Karpas-422 (cell line): ENCODE measurements around the gene RAPGEF5. TPM values are rescaled to one million over a fixed set of nuclear protein-coding genes. Genes with fewer than 3 reads are reported as not detected.

Source experiments
- DNase-seq: peaks from one replicate; pipeline ENCODE4 v3.0.0-alpha.2; 2015
- H2AFZ ChIP-seq: fragments of 200-600 bp; sonication (generic); 2 replicates; pipeline ENCODE4 v1.6.1; 2014; ENCODE audit warnings: antibody characterized with exemption, low read length, mixed read lengths
- H3K27ac ChIP-seq: fragments of 200-600 bp; sonication (generic); 2 replicates; pipeline ENCODE4 v1.5.1; 2014; ENCODE audit warnings: mild to moderate bottlenecking, low read length, moderate library complexity
- H3K27me3 ChIP-seq: fragments of 200-600 bp; sonication (generic); 2 replicates; pipeline ENCODE4 v1.6.1; 2014; ENCODE audit warnings: low read length, mixed read lengths
- H3K36me3 ChIP-seq: fragments of 200-600 bp; sonication (generic); 2 replicates; pipeline ENCODE4 v1.6.1; 2014; ENCODE audit warnings: low read length, mixed read lengths; ENCODE audit not compliant: insufficient read depth
- H3K4me1 ChIP-seq: fragments of 200-600 bp; sonication (generic); 2 replicates; pipeline ENCODE4 v1.6.1; 2014; ENCODE audit warnings: mild to moderate bottlenecking, low read length, mixed read lengths
- H3K4me2 ChIP-seq: fragments of 200-600 bp; sonication (generic); 2 replicates; pipeline ENCODE4 v1.6.1; 2014; ENCODE audit warnings: low read length, low read depth, mild to moderate bottlenecking; ENCODE audit not compliant: poor library complexity, severe bottlenecking
- H3K4me3 ChIP-seq: fragments of 200-600 bp; sonication (generic); 2 replicates; pipeline ENCODE4 v1.5.1; 2014; ENCODE audit warnings: mild to moderate bottlenecking, antibody characterized with exemption, low read length, mixed read lengths
- H3K79me2 ChIP-seq: fragments of 200-600 bp; sonication (generic); 2 replicates; pipeline ENCODE4 v1.6.1; 2014; ENCODE audit warnings: mild to moderate bottlenecking, low read length, mixed read lengths
- H3K9ac ChIP-seq: fragments of 200-600 bp; sonication (generic); 2 replicates; pipeline ENCODE4 v1.6.0; 2014; ENCODE audit warnings: low read length
- H3K9me2 ChIP-seq: fragments of 200-600 bp; sonication (generic), shearing (Covaris generic); replicated peaks from 2 replicates; pipeline ENCODE4 v1.6.0; 2014; ENCODE audit warnings: mild to moderate bottlenecking, low read length, moderate library complexity; ENCODE audit not compliant: insufficient read depth
- H3K9me3 ChIP-seq: fragments of 300-700, 200-600 bp; sonication (generic); 2 replicates; pipeline ENCODE4 v1.6.1; 2014; ENCODE audit warnings: low read length, mixed read lengths
- H4K20me1 ChIP-seq: fragments of 200-600 bp; sonication (generic); 2 replicates; pipeline ENCODE4 v1.6.1; 2014; ENCODE audit warnings: mild to moderate bottlenecking, antibody characterized with exemption, low read length, low read depth; ENCODE audit not compliant: insufficient read depth
- total RNA-seq: library from RNA; depleted of rRNA; stranded (reverse); fragments of >200 nt; shearing (Covaris generic); gene quantifications from 2 replicates; pipeline ENCODE4 v1.2.3, GENCODE V29; 2014; ENCODE audit warnings: low replicate concordance

The RAPGEF5 gene
- total RNA-seq, 1 experiment from 2014 or later = 81.6 TPM

DNA sequence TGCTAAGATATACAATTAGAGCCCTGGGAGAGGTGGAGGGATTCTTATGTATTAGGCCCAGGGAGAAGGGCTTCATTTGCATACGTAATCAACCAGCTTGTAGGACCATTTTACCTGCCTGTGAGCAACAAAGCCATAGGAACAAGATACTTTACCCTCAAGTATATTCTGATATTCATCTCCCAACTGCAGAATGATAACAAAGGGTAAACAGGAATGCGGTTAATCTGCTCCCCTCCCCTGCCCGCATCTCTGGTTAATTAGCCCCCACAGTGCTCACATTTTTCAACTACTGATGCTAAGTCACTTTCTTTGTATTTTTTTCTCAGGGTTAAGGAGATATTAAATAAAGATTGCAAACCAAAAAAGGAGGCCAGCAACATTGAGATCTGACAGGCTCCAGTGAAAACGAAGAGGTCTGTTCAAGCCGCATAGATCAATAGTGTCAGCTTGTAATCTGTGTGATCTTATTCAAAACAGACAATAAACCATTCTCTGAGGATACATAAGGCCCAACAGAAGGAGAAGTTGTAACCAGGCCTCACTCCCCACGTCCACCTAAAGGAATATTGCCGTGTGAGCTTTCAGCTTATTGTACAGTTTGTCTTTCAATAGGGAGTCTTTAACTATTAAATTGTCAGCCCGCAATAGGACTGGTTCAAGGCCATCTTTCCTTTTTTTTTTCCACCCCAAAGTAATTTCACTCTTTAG, 203.4 kb downstream of the RAPGEF5 start:
- no peaks in the 10 kb centered on the region for H3K9me3 ChIP-seq
- no peaks in the 10 kb centered on the region for H3K9me2 ChIP-seq
- H3K4me1 ChIP-seq = no peaks in the 10 kb centered on the region
- H4K20me1 ChIP-seq = no peaks in the 10 kb centered on the region
- no peaks in the 10 kb centered on the region for H3K79me2 ChIP-seq
- peaks cover 60% of the 10 kb centered on the region; the same call in 1 of the 2 replicates for H3K36me3 ChIP-seq
- DNase-seq = no peak
- no peak overlapping the region for H3K4me3 ChIP-seq
- no peaks in the 10 kb centered on the region for H3K27me3 ChIP-seq
- H3K4me2 ChIP-seq = no peak overlapping the region
- no peak overlapping the region for H2AFZ ChIP-seq
- no peak overlapping the region for H3K27ac ChIP-seq
- H3K9ac ChIP-seq = no peak overlapping the region

DNA sequence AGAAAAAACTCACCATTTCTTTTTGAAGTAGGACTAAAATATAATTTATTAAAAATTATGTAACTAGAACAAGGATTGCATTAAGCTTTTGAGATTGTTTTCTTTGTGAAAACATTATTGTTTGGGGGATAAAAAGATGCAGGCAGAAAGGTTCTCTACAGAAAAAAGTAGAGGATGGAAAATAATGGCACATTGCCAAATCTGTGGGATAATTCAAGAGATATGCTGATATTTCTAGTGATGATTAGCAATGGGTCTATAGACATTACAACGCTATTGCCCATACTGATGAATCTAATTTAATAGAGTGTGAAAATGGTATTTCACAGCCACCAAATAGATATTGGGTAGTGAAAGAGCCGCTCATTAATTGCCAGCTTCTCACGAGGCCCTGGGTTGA, 204.3 kb downstream of the RAPGEF5 start:
- Histone ChIP-seq H3K4me1 (no peaks in the 10 kb centered on the region), H3K4me2 (no peak overlapping the region), H2AFZ (no peak overlapping the region), H3K4me3 (no peak overlapping the region), H3K27ac (no peak overlapping the region), H3K9me2 (no peaks in the 10 kb centered on the region), H3K27me3 (no peaks in the 10 kb centered on the region), H3K79me2 (no peaks in the 10 kb centered on the region), H3K36me3 (peaks cover 57% of the 10 kb centered on the region; the same call in 1 of the 2 replicates), H3K9me3 (no peaks in the 10 kb centered on the region), H4K20me1 (no peaks in the 10 kb centered on the region), H3K9ac (no peak overlapping the region)
- DNase-seq = no peak

DNA sequence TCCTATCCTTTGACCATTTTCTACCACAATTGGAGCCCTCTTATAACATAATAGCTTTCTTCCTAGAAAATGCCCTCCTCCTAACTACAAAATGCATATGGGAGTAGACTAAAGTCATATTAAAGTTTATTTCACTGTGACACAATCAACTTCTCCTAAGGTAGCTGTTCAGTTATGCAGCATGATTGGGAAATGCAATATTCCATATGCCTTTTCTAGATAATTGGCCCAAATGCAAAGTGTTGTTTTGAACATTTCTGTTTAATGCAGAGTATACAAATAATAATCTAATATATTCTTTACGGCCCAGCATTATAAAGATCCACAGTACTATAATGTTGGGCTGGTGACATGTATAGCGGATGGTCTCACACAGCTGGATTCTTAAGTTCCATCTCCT, 205.1 kb downstream of the RAPGEF5 start:
- no peaks in the 10 kb centered on the region for H4K20me1 ChIP-seq
- H3K9me2 ChIP-seq = no peaks in the 10 kb centered on the region
- H3K79me2 ChIP-seq = no peaks in the 10 kb centered on the region
- H3K36me3 ChIP-seq = peaks cover 56% of the 10 kb centered on the region; the same call in 1 of the 2 replicates
- H3K27me3 ChIP-seq = no peaks in the 10 kb centered on the region
- no peak overlapping the region for H2AFZ ChIP-seq
- no peaks in the 10 kb centered on the region for H3K4me1 ChIP-seq
- H3K9me3 ChIP-seq = no peaks in the 10 kb centered on the region
- H3K4me2 ChIP-seq = no peak overlapping the region
- H3K27ac ChIP-seq = no peak overlapping the region
- DNase-seq = no peak
- H3K4me3 ChIP-seq = no peak overlapping the region
- no peak overlapping the region for H3K9ac ChIP-seq

DNA sequence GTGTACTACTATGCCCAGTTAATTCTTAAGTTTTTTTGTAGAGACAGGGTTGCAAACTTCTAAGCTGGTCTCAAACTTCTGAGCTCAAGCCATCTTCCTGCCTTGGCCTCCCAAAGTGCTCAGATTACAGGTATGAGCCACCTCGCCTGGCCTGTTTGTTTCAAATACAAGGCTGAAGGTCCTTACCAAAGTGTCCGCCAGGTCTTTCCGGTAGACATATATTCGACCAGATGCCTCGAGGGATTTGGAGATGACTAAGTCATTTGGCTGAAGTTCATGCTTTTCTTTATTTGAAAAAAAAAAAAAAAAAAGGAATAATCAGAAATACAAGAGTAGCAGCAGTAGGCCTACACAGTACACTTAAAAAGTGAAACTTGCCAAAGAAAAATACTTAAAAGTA, 206.7 kb downstream of the RAPGEF5 start:
- Histone ChIP-seq H3K36me3 (peaks cover 47% of the 10 kb centered on the region; the same call in 1 of the 2 replicates), H3K27me3 (no peaks in the 10 kb centered on the region), H3K27ac (no peak overlapping the region), H3K9ac (no peak overlapping the region), H3K4me3 (no peak overlapping the region), H3K9me3 (no peaks in the 10 kb centered on the region), H2AFZ (no peak overlapping the region), H3K4me1 (no peaks in the 10 kb centered on the region), H3K9me2 (no peaks in the 10 kb centered on the region), H3K4me2 (no peak overlapping the region), H4K20me1 (no peaks in the 10 kb centered on the region), H3K79me2 (no peaks in the 10 kb centered on the region)
- DNase-seq = no peak

DNA sequence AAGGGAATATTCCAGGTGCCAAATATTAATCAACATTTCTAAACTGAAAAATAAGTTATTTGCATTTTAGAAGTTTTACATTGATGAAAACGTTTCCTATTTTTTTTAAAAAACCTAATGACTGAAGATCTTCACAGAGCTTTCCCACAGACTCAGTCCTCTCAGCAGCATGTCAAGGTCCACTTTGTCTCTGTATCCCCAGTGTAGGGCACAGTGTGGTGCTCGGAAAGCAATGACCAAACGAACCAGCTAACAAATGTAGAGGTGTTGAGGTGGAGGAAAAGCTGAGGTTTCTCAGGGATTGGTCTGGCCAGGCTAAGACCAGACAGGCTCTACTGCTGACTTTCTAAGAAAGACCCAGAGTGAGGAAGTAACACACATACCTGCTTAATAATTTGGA, 209.1 kb downstream of the RAPGEF5 start:
- peaks cover 49% of the 10 kb centered on the region; the same call in 1 of the 2 replicates for H3K36me3 ChIP-seq
- H3K27ac ChIP-seq = no peak overlapping the region
- no peak for DNase-seq
- H3K9ac ChIP-seq = no peak overlapping the region
- H4K20me1 ChIP-seq = no peaks in the 10 kb centered on the region
- H3K4me2 ChIP-seq = no peak overlapping the region
- no peaks in the 10 kb centered on the region for H3K79me2 ChIP-seq
- H3K4me1 ChIP-seq = no peaks in the 10 kb centered on the region
- H3K27me3 ChIP-seq = no peaks in the 10 kb centered on the region
- H3K9me2 ChIP-seq = no peaks in the 10 kb centered on the region
- no peak overlapping the region for H2AFZ ChIP-seq
- no peak overlapping the region for H3K4me3 ChIP-seq
- no peaks in the 10 kb centered on the region for H3K9me3 ChIP-seq

DNA sequence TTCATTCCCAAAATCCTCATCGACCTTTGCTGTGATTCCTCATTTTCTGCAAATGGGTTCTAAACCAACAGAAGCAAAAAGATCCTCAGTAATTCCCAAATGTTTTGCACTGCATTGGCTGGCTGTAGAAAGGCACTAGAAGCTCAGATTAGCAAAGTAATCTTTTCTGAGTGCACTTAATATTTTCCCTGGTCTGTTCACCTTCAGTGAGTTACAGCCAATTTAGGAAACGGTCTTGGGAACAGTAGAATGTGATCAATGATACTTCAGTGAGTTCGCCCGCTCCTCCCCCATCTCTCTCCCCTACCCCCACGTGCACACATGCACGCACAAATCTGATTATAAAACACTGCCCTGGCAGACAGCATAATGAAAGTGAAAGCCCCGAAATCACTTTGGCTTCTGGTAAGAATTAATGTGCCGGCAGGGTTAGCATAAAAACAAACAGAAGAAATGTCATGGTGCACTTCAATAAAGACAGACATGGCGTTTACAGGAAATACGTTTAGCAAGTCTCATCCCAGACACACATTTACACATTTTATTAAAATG, 209.9 kb downstream of the RAPGEF5 start:
- Histone ChIP-seq H4K20me1 (no peaks in the 10 kb centered on the region), H3K27ac (no peak overlapping the region), H3K4me2 (no peak overlapping the region), H3K79me2 (no peaks in the 10 kb centered on the region), H3K27me3 (no peaks in the 10 kb centered on the region), H2AFZ (no peak overlapping the region), H3K4me3 (no peak overlapping the region), H3K9me2 (no peaks in the 10 kb centered on the region), H3K36me3 (peaks cover 56% of the 10 kb centered on the region; the same call in 1 of the 2 replicates), H3K9ac (no peak overlapping the region), H3K9me3 (no peaks in the 10 kb centered on the region), H3K4me1 (no peaks in the 10 kb centered on the region)
- DNase-seq = no peak

DNA sequence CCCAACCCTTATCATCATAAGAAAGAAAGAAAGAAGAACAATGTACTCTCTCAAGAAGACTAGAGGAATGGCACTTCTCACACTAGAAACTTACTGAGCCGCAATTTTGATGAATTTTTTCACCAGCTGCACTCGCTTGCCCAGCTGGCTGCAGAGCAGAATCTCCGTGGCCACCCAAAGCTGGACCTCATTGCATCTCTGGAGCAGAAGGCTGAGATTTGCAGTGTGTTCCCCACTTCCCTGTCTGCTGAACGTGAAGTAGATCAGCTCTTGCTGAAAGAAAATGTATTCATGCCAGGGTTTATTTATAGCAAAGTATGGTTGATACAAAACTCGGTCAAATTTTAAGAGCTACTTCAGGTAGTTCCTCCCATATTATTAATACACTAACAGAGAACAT, 212.0 kb downstream of the RAPGEF5 start:
- no peak for DNase-seq
- no peak overlapping the region for H3K4me2 ChIP-seq
- H3K9me2 ChIP-seq = no peaks in the 10 kb centered on the region
- no peak overlapping the region for H3K4me3 ChIP-seq
- no peaks in the 10 kb centered on the region for H3K4me1 ChIP-seq
- H3K9me3 ChIP-seq = no peaks in the 10 kb centered on the region
- H3K36me3 ChIP-seq = peaks cover 48% of the 10 kb centered on the region; the same call in 1 of the 2 replicates
- no peak overlapping the region for H3K9ac ChIP-seq
- H3K27ac ChIP-seq = no peak overlapping the region
- no peaks in the 10 kb centered on the region for H3K79me2 ChIP-seq
- no peaks in the 10 kb centered on the region for H4K20me1 ChIP-seq
- H2AFZ ChIP-seq = no peak overlapping the region
- H3K27me3 ChIP-seq = no peaks in the 10 kb centered on the region

DNA sequence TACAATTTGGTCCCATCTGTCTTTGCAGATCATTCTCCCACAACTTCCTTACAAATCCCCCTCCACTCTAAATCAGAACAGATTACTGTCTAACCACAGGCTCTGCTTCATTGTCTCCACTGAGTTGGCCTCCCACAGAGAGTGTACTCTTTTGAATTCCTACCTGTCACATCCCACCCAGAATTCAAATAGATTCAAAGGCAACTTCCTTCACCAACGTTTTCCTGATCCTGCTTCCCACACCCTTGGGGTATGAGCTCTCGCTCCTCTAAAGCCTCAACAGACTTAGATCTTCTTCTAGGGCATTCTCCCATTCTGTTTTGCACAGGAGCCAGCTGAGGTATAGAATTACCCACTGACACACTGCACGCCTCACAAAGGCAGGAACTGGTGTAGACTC, 213.5 kb downstream of the RAPGEF5 start:
- Histone ChIP-seq H3K4me2 (no peak overlapping the region), H3K79me2 (no peaks in the 10 kb centered on the region), H3K27me3 (no peaks in the 10 kb centered on the region), H3K9me2 (no peaks in the 10 kb centered on the region), H3K4me1 (no peaks in the 10 kb centered on the region), H3K4me3 (no peak overlapping the region), H2AFZ (no peak overlapping the region), H3K9me3 (no peaks in the 10 kb centered on the region), H3K9ac (no peak overlapping the region), H3K27ac (no peak overlapping the region), H3K36me3 (peaks cover 46% of the 10 kb centered on the region; the same call in 1 of the 2 replicates), H4K20me1 (no peaks in the 10 kb centered on the region)
- DNase-seq = no peak
